ENCODE results near the gene NCKAP5L. TPM values are rescaled to one million over a fixed set of nuclear protein-coding genes. Genes with fewer than 3 reads are reported as not detected.

The NCKAP5L gene
- total and polyA plus RNA-seq, 10 donors: 3.6 to 29.4 (median 21.1) TPM

- no peaks in the 10 kb centered on the region for H3K27me3 ChIP-seq (replicated peaks in 1 of 7)
- H3K9me3 ChIP-seq: no peaks in the 10 kb centered on the region
- 79 to 90% (median 86%) methylated on average over 11 to 12 of the region's 12 CpGs for WGBS, 5 donors
- H3K4me1 ChIP-seq: peaks cover 0 to 52% (median 11%) of the 10 kb centered on the region in 6 donors
- DNase-seq: no peak
- peaks cover 0 to 53% (median 25%) of the 10 kb centered on the region in 6 donors for H3K36me3 ChIP-seq
- TF ChIP-seq POLR2A (IDR thresholded peaks at IDR 0.05): no peak
- TF ChIP-seq POLR2AphosphoS5 (IDR thresholded peaks at IDR 0.05): no peak
- TF ChIP-seq CTCF (IDR thresholded peaks at IDR 0.05 in 8 of 11, conservative IDR thresholded peaks at IDR 0.05 in 3 of 11): no peak
- intact Hi-C loops (cut with DNase I; ENCODE audit: low total_unique reads): no loop called here
- no peak overlapping the region for H3K27ac ChIP-seq
- H3K4me3 ChIP-seq: no peak overlapping the region
Measured at GRCh38 chr12:49807991-49808580, 20.1 kb downstream of the NCKAP5L start.

- Histone ChIP-seq H3K27me3 (replicated peaks in 1 of 7) (no peaks in the 10 kb centered on the region), H3K27ac (no peak overlapping the region), H3K9me3 (no peaks in the 10 kb centered on the region), H3K4me3 (no peak overlapping the region), H3K36me3 (peaks cover 0 to 65% (median 30%) of the 10 kb centered on the region in 6 donors), H3K4me1 (peaks cover 0 to 40% (median 11%) of the 10 kb centered on the region in 6 donors)
- intact Hi-C loops (cut with DNase I; ENCODE audit: low total_unique reads): no loop called here
- DNase-seq: no peak
- no peak for TF ChIP-seq POLR2AphosphoS5 (IDR thresholded peaks at IDR 0.05)
- no peak for TF ChIP-seq POLR2A (IDR thresholded peaks at IDR 0.05)
- no peak for TF ChIP-seq CTCF (IDR thresholded peaks at IDR 0.05 in 8 of 11, conservative IDR thresholded peaks at IDR 0.05 in 3 of 11)
- 87 to 95% (median 93%) methylated on average over 7 of the region's 7 CpGs for WGBS, 5 donors
Measured at GRCh38 chr12:49806877-49807276, 21.3 kb downstream of the NCKAP5L start.

GRCh38 chr12:49806321-49806813 is 21.8 kb downstream of the NCKAP5L start:
- H3K36me3 ChIP-seq: peaks cover 0 to 70% (median 35%) of the 10 kb centered on the region in 6 donors
- 86 to 98% (median 94%) methylated on average over 7 of the region's 7 CpGs for WGBS, 5 donors
- peaks cover 0 to 35% (median 11%) of the 10 kb centered on the region in 6 donors for H3K4me1 ChIP-seq
- intact Hi-C loops (cut with DNase I; ENCODE audit: low total_unique reads): no loop called here
- no peaks in the 10 kb centered on the region for H3K27me3 ChIP-seq (replicated peaks in 1 of 7)
- H3K9me3 ChIP-seq: no peaks in the 10 kb centered on the region
- no peak for DNase-seq
- no peak overlapping the region for H3K27ac ChIP-seq
- H3K4me3 ChIP-seq: no peak overlapping the region
- no peak for TF ChIP-seq CTCF (IDR thresholded peaks at IDR 0.05 in 8 of 11, conservative IDR thresholded peaks at IDR 0.05 in 3 of 11)
- TF ChIP-seq POLR2AphosphoS5 (IDR thresholded peaks at IDR 0.05): no peak
- TF ChIP-seq POLR2A (IDR thresholded peaks at IDR 0.05): no peak

- Histone ChIP-seq H3K36me3 (peaks cover 0 to 80% (median 44%) of the 10 kb centered on the region in 6 donors), H3K9me3 (no peaks in the 10 kb centered on the region), H3K4me1 (peaks cover 0 to 26% (median 10%) of the 10 kb centered on the region in 6 donors), H3K27me3 (replicated peaks in 1 of 7) (no peaks in the 10 kb centered on the region), H3K4me3 (no peak overlapping the region), H3K27ac (no peak overlapping the region)
- WGBS, 5 donors: 89 to 95% (median 92%) methylated on average over 5 of the region's 5 CpGs
- no peak for DNase-seq
- TF ChIP-seq CTCF (IDR thresholded peaks at IDR 0.05 in 8 of 11, conservative IDR thresholded peaks at IDR 0.05 in 3 of 11) (no peak), POLR2AphosphoS5 (IDR thresholded peaks at IDR 0.05) (no peak), POLR2A (IDR thresholded peaks at IDR 0.05) (no peak)
- intact Hi-C loops (cut with DNase I; ENCODE audit: low total_unique reads): no loop called here
Measured at GRCh38 chr12:49805409-49805808, 22.8 kb downstream of the NCKAP5L start.
